GM12878 (cell line): ENCODE measurements around the gene HTT-AS. TPM values are rescaled to one million over a fixed set of nuclear protein-coding genes. Genes with fewer than 3 reads are reported as not detected.

Experiments used
- ATAC-seq: fragments of 200-7000 bp; cut with Tn5 transposase; 3 replicates; pipeline ENCODE4 v1.9.1; 2020; ENCODE audit warnings: mild to moderate bottlenecking, moderate library complexity
- BruUV-seq: library from RNA; stranded (reverse); fragments of 400-500 nt; replicated peaks from 2 replicates; lab custom pipeline; 2021; lab: Mats Ljungman, UMichigan
- CTCF ChIA-PET: fragments of 300-600 bp; sonication (Branson Sonifier 250); formaldehyde crosslinking; extraction: SDS; loops from one replicate; lab custom pipeline; 2021; ENCODE audit warnings: inconsistent platforms; lab: Yijun Ruan, JAX
- POLR2A ChIA-PET: fragments of 350-600 bp; formaldehyde crosslinking; extraction: SDS; loops from one replicate; lab custom pipeline; 2021; ENCODE audit warnings: inconsistent platforms; lab: Charles Lee
- RAD21 ChIA-PET: fragments of 300-600 bp; sonication (Branson Sonifier 250); formaldehyde crosslinking; loops from one replicate; lab custom pipeline; 2023; ENCODE audit warnings: antibody characterized with exemption; ENCODE audit not compliant: unreplicated experiment; lab: Charles Lee
- SMC1A ChIA-PET: fragments of 300-600 bp; sonication (Branson Sonifier 250); formaldehyde crosslinking; loops from one replicate; lab custom pipeline; 2023; ENCODE audit not compliant: unreplicated experiment, uncharacterized antibody; lab: Charles Lee
- DNase-seq: peaks from one replicate; pipeline ENCODE4 v3.0.0-alpha.2; 2011; ENCODE audit warnings: low read depth, low spot score
- FAIRE-seq: peaks from 3 replicates; lab custom pipeline; 2011; peaks lifted over from hg19 to GRCh38; lab: Jason Lieb, UNC
- H2AFZ ChIP-seq: 2 replicates; pipeline ENCODE4 v1.6.0; 2011; ENCODE audit warnings: low read depth, low read length, control low read depth; ENCODE audit not compliant: control insufficient read depth
- H3K27ac ChIP-seq: 2 replicates; pipeline ENCODE4 v1.5.1; 2011; ENCODE audit warnings: control low read depth; ENCODE audit not compliant: control insufficient read depth, insufficient read depth
- H3K27me3 ChIP-seq, 2 experiments: replicated peaks in 1 of 2; 2 replicates each; pipeline versions ENCODE4 v1.6.0 to v1.6.1; 2011; ENCODE audit warnings: low read length in 1 of 2; ENCODE audit not compliant: control insufficient read depth in 2 of 2, insufficient read depth in 2 of 2
- H3K36me3 ChIP-seq, 2 experiments: 2 replicates each; pipeline ENCODE4 v1.5.1; 2011; ENCODE audit warnings: low read length in 1 of 2; ENCODE audit not compliant: control insufficient read depth in 2 of 2, insufficient read depth in 2 of 2
- H3K4me1 ChIP-seq: 2 replicates; pipeline ENCODE4 v1.6.1; 2011; ENCODE audit warnings: mild to moderate bottlenecking, low read length, moderate library complexity, mixed read lengths; ENCODE audit not compliant: control insufficient read depth, insufficient read depth
- H3K4me2 ChIP-seq: 2 replicates; pipeline ENCODE4 v1.6.0; 2011; ENCODE audit warnings: control low read depth; ENCODE audit not compliant: control insufficient read depth, insufficient read depth
- H3K4me3 ChIP-seq: fragments of 200-600 bp; sonication (generic); 2 replicates; pipeline ENCODE4 v1.5.1; 2016
- H3K79me2 ChIP-seq: 2 replicates; pipeline ENCODE4 v1.6.0; 2011; ENCODE audit warnings: low read length; ENCODE audit not compliant: control insufficient read depth, insufficient read depth
- H3K9ac ChIP-seq: 2 replicates; pipeline ENCODE4 v1.8.0; 2011; ENCODE audit warnings: low read length, control low read depth, mixed read lengths; ENCODE audit not compliant: control insufficient read depth, insufficient read depth
- H3K9me3 ChIP-seq: replicated peaks from 3 replicates; pipeline ENCODE4 v1.5.1; 2011; ENCODE audit warnings: mild to moderate bottlenecking, low read length; ENCODE audit not compliant: control insufficient read depth, insufficient read depth
- H4K20me1 ChIP-seq: 2 replicates; pipeline ENCODE4 v1.6.0; 2011; ENCODE audit not compliant: control insufficient read depth, insufficient read depth
- BCL3 ChIP-seq: IDR thresholded peaks from 2 replicates; pipeline ENCODE4 v1.6.1; 2011; ENCODE audit warnings: borderline replicate concordance, low read depth, mild to moderate bottlenecking, moderate library complexity, low read length; ENCODE audit not compliant: insufficient read depth, poor library complexity, severe bottlenecking
- DPF2 ChIP-seq: fragments of 450-650 bp; IDR thresholded peaks from 2 replicates; pipeline ENCODE4 v1.6.1; 2017; ENCODE audit warnings: mild to moderate bottlenecking
- NFYA ChIP-seq: IDR thresholded peaks from 2 replicates; pipeline ENCODE4 v1.6.1; 2011; ENCODE audit warnings: low read depth, mild to moderate bottlenecking, low read length, improper control_type of control experiment, borderline replicate concordance
- PAX5 ChIP-seq: IDR thresholded peaks from 2 replicates; pipeline ENCODE4 v1.6.1; 2011; ENCODE audit warnings: low read depth, low read length, borderline replicate concordance
- PKNOX1 ChIP-seq: fragments of 450-650 bp; IDR thresholded peaks from 2 replicates; pipeline ENCODE4 v1.6.1; 2016; ENCODE audit warnings: mild to moderate bottlenecking
- SREBF1 ChIP-seq: IDR thresholded peaks from 2 replicates; pipeline ENCODE4 v1.6.1; 2012; ENCODE audit warnings: mild to moderate bottlenecking, low read length
- STAT3 ChIP-seq: IDR thresholded peaks from 2 replicates; pipeline ENCODE4 v1.6.1; 2011; ENCODE audit warnings: low read depth, low read length, improper control_type of control experiment
- TCF7 ChIP-seq: IDR thresholded peaks from 2 replicates; pipeline ENCODE4 v1.6.1; 2014; ENCODE audit warnings: antibody characterized with exemption, borderline replicate concordance
- ZBTB33 ChIP-seq: fragments of 450-650 bp; IDR thresholded peaks from 2 replicates; pipeline ENCODE4 v1.6.1; 2017; ENCODE audit warnings: mild to moderate bottlenecking
- WGBS: methylation state at CpG from one replicate; pipeline ENCODE4 v1.1.6; 2016; ENCODE audit warnings: low lambda C conversion rate; ENCODE audit not compliant: insufficient replicate concordance, insufficient coverage; ENCODE audit errors: missing lambda C conversion rate; 5-methylcytosine and 5-hydroxymethylcytosine counted together
- in situ Hi-C: fragments of 300-500 bp; cut with MboI; formaldehyde crosslinking; loops from 9 replicates; pipeline ENCODE4 v1.14.3; 2018; ENCODE audit warnings: mixed read lengths
- intact Hi-C: fragments of 100-400 bp; cut with micrococcal nuclease; formaldehyde crosslinking; loops from one replicate; pipeline ENCODE4 v1.14.2; 2022; ENCODE audit not compliant: unreplicated experiment
- polyA plus RNA-seq, 11 experiments: library from polyadenylated mRNA; depleted of rRNA in 4 of 11; unstranded in 6 of 11; stranded (reverse) in 5 of 11; fragments of >200 nt; fragmentation: Nextera tagmentation in 4 of 11; fragmentation: Illumina TruSeq in 1 of 11; extraction: Ambion mirVana in 4 of 11; extraction: Trizol in 1 of 11; gene quantifications; 1 replicate in 1 of 11; 2 replicates in 10 of 11; pipeline versions ENCODE4 v1.2.1 to v1.2.3, GENCODE V29; 2011 to 2016; ENCODE audit warnings: inconsistent platforms in 2 of 11, missing spikeins in 2 of 11, low read depth in 1 of 11
- total RNA-seq, 4 experiments: library from RNA; depleted of rRNA in 3 of 4; stranded (reverse); fragments of >200 nt in 3 of 4; fragmentation: Illumina TruSeq in 1 of 4; extraction: Trizol in 1 of 4; gene quantifications; 2 replicates each; pipeline versions ENCODE4 v1.2.1 to v1.2.3, GENCODE V29; 2013 to 2021
- TF ChIP-seq, protein P1 (sequence below): fragments of 450-650 bp; IDR thresholded peaks from 2 replicates; pipeline ENCODE4 v1.6.1; 2017; ENCODE audit warnings: mild to moderate bottlenecking, low read depth, inconsistent platforms; ENCODE audit not compliant: poor library complexity, severe bottlenecking
- TF ChIP-seq, protein P2 (sequence below): fragments of 450-650 bp; IDR thresholded peaks from 2 replicates; pipeline ENCODE4 v1.6.1; 2017; ENCODE audit warnings: antibody characterized with exemption, mild to moderate bottlenecking, moderate library complexity

The HTT-AS gene
- total and polyA plus RNA-seq, 10 of the 15 experiments (the other 5 are each of a cell fraction or from before 2014, with no cell fraction given), result not detected

GRCh38 chr4:3070709-3071500 lies 3.4 kb downstream of the HTT-AS start:
- no peak overlapping the region for H3K27ac ChIP-seq
- in situ Hi-C loops (no loop called here), intact Hi-C loops (loop anchor here (10.0 kb wide), 1 partner anchor 806 kb away; the partner anchor contains the start of gene MXD4)
- ChIA-PET RAD21 (no interaction called here), CTCF (no interaction called here), POLR2A (interaction anchor here (0.6 kb wide), 1 partner anchor 9 kb away, joined by 3 read pairs; no protein-coding TSS in a partner anchor), SMC1A (interaction anchor here (0.7 to 1.2 kb wide), 3 partner anchors 7 to 41 kb away, joined by 3 to 4 read pairs (median 3); no protein-coding TSS in a partner anchor)
- H3K4me1 ChIP-seq, result no peaks in the 10 kb centered on the region
- no peak overlapping the region for H3K4me2 ChIP-seq
- 70% methylated on average over 3 of the region's 3 CpGs for WGBS
- no TSS peak for BruUV-seq
- H3K79me2 ChIP-seq, result peaks cover 13% of the 10 kb centered on the region
- no peaks in the 10 kb centered on the region for H3K36me3 ChIP-seq
- no peak overlapping the region for H2AFZ ChIP-seq
- H3K4me3 ChIP-seq, result no peak overlapping the region
- FAIRE-seq (no peak), ATAC-seq (no peak), DNase-seq (no peak)
- no peak overlapping the region for H3K9ac ChIP-seq
- no peaks in the 10 kb centered on the region for H3K9me3 ChIP-seq
- H3K27me3 ChIP-seq, result no peaks in the 10 kb centered on the region
- H4K20me1 ChIP-seq, result no peaks in the 10 kb centered on the region
- TF ChIP-seq STAT3, result no peak
- no peak for TF ChIP-seq DPF2
- TF ChIP-seq ZBTB33, result no peak
- TF ChIP-seq NFYA, result no peak
- TF ChIP-seq, protein P1, sequence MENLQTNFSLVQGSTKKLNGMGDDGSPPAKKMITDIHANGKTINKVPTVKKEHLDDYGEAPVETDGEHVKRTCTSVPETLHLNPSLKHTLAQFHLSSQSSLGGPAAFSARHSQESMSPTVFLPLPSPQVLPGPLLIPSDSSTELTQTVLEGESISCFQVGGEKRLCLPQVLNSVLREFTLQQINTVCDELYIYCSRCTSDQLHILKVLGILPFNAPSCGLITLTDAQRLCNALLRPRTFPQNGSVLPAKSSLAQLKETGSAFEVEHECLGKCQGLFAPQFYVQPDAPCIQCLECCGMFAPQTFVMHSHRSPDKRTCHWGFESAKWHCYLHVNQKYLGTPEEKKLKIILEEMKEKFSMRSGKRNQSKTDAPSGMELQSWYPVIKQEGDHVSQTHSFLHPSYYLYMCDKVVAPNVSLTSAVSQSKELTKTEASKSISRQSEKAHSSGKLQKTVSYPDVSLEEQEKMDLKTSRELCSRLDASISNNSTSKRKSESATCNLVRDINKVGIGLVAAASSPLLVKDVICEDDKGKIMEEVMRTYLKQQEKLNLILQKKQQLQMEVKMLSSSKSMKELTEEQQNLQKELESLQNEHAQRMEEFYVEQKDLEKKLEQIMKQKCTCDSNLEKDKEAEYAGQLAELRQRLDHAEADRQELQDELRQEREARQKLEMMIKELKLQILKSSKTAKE, result no peak
- no peak for TF ChIP-seq BCL3
- TF ChIP-seq SREBF1, result no peak
- TF ChIP-seq, protein P2, sequence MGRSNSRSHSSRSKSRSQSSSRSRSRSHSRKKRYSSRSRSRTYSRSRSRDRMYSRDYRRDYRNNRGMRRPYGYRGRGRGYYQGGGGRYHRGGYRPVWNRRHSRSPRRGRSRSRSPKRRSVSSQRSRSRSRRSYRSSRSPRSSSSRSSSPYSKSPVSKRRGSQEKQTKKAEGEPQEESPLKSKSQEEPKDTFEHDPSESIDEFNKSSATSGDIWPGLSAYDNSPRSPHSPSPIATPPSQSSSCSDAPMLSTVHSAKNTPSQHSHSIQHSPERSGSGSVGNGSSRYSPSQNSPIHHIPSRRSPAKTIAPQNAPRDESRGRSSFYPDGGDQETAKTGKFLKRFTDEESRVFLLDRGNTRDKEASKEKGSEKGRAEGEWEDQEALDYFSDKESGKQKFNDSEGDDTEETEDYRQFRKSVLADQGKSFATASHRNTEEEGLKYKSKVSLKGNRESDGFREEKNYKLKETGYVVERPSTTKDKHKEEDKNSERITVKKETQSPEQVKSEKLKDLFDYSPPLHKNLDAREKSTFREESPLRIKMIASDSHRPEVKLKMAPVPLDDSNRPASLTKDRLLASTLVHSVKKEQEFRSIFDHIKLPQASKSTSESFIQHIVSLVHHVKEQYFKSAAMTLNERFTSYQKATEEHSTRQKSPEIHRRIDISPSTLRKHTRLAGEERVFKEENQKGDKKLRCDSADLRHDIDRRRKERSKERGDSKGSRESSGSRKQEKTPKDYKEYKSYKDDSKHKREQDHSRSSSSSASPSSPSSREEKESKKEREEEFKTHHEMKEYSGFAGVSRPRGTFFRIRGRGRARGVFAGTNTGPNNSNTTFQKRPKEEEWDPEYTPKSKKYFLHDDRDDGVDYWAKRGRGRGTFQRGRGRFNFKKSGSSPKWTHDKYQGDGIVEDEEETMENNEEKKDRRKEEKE, result no peak
- no peak for TF ChIP-seq PKNOX1
- no peak for TF ChIP-seq PAX5
- TF ChIP-seq TCF7, result no peak
